ENCODE data around the gene NTM.

NTM gene

GRCh38 chr11:132087148-132087547 lies 716.7 kb downstream of the NTM start:
- DNase-seq (ENCODE audit: low read depth in 1 of 2, low spot score in 1 of 2): no peak

GRCh38 chr11:132088551-132088950 lies 718.1 kb downstream of the NTM start:
- DNase-seq (ENCODE audit: low read depth in 1 of 2, low spot score in 1 of 2): no peak

GRCh38 chr11:132093536-132094259 lies 723.3 kb downstream of the NTM start:
- DNase-seq (ENCODE audit: low read depth in 1 of 2, low spot score in 1 of 2): no peak

GRCh38 chr11:132094598-132094997 lies 724.2 kb downstream of the NTM start:
- DNase-seq (ENCODE audit: low read depth in 1 of 2, low spot score in 1 of 2): no peak

GRCh38 chr11:132095230-132096131 lies 725.1 kb downstream of the NTM start:
- no peak for DNase-seq (ENCODE audit: low read depth in 1 of 2, low spot score in 1 of 2)

GRCh38 chr11:132096132-132096825 lies 725.9 kb downstream of the NTM start:
- DNase-seq (ENCODE audit: low read depth in 1 of 2, low spot score in 1 of 2): no peak

- no peak for DNase-seq (ENCODE audit: low read depth in 1 of 2, low spot score in 1 of 2)
Observed at GRCh38 chr11:132099692-132100091, 729.3 kb downstream of the NTM start.

- DNase-seq (ENCODE audit: low read depth in 1 of 2, low spot score in 1 of 2): no peak
Observed at GRCh38 chr11:132100583-132100982, 730.2 kb downstream of the NTM start.

GRCh38 chr11:132101881-132102280 lies 731.5 kb downstream of the NTM start:
- DNase-seq (ENCODE audit: low read depth in 1 of 2, low spot score in 1 of 2): no peak

- DNase-seq (ENCODE audit: low read depth in 1 of 2, low spot score in 1 of 2): no peak
Observed at GRCh38 chr11:132103021-132103420, 732.6 kb downstream of the NTM start.

- DNase-seq (ENCODE audit: low read depth in 1 of 2, low spot score in 1 of 2): no peak
Observed at GRCh38 chr11:132106096-132106982, 735.9 kb downstream of the NTM start.

- DNase-seq (ENCODE audit: low read depth in 1 of 2, low spot score in 1 of 2): no peak
Observed at GRCh38 chr11:132111316-132111715, 740.9 kb downstream of the NTM start.

GRCh38 chr11:132111838-132112237 lies 741.4 kb downstream of the NTM start:
- DNase-seq (ENCODE audit: low read depth in 1 of 2, low spot score in 1 of 2): no peak

- DNase-seq (ENCODE audit: low read depth in 1 of 2, low spot score in 1 of 2): no peak
Observed at GRCh38 chr11:132112846-132113245, 742.4 kb downstream of the NTM start.

GRCh38 chr11:132114185-132114584 lies 743.8 kb downstream of the NTM start:
- DNase-seq (ENCODE audit: low read depth in 1 of 2, low spot score in 1 of 2): no peak

GRCh38 chr11:132114743-132115142 lies 744.3 kb downstream of the NTM start:
- no peak for DNase-seq (ENCODE audit: low read depth in 1 of 2, low spot score in 1 of 2)

- no peak for DNase-seq (ENCODE audit: low read depth in 1 of 2, low spot score in 1 of 2)
Observed at GRCh38 chr11:132115454-132115853, 745.0 kb downstream of the NTM start.

GRCh38 chr11:132116516-132116915 lies 746.1 kb downstream of the NTM start:
- DNase-seq (ENCODE audit: low read depth in 1 of 2, low spot score in 1 of 2): no peak

GRCh38 chr11:132118661-132119060 lies 748.2 kb downstream of the NTM start:
- DNase-seq (ENCODE audit: low read depth in 1 of 2, low spot score in 1 of 2): no peak

GRCh38 chr11:132119573-132119972 lies 749.2 kb downstream of the NTM start:
- DNase-seq (ENCODE audit: low read depth in 1 of 2, low spot score in 1 of 2): no peak

- no peak for DNase-seq (ENCODE audit: low read depth in 1 of 2, low spot score in 1 of 2)
Observed at GRCh38 chr11:132122735-132123134, 752.3 kb downstream of the NTM start.
